ENCODE results near the gene CNTN4.

GRCh38 chr3:2784627-2785026 is 686.0 kb downstream of the CNTN4 start:
- TF ChIP-seq EZH2 (IDR thresholded peaks at IDR 0.05): no peak
- TF ChIP-seq POLR2AphosphoS5 (IDR thresholded peaks at IDR 0.05; ENCODE audit: borderline replicate concordance, low read depth, low read length): no peak

Measured in SK-N-MC (cell line).